ENCODE data around the gene KRT73. TPM values are rescaled to one million over a fixed set of nuclear protein-coding genes. Genes with fewer than 3 reads are reported as not detected.

KRT73 gene
- total RNA-seq, 4 donors from 2014 or later: not detected

DNA sequence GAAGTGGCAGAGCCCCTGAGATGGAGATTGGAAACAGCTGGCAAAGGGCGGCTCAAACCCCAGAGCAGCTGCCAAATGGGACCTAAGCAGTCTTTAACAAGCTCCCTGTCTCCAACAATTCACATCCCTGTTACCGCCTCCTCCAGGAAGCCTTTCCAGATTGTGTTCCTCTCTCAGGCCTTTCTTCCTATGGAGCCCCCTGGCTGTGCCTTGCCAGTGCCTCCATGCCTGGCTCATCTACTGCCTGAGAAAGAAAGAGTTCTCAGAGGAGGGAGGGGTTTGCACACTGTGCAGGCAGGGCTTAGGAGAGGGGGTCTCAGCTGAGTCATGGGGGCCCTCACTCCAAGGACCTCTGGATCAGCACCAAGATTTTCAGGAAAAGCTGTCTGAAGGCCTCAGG, 35.9 kb downstream of the KRT73 start:
- no peak for ATAC-seq
- Histone ChIP-seq H3K4me1 (no peaks in the 10 kb centered on the region), H3K4me3 (no peak overlapping the region), H3K9me3 (no peaks in the 10 kb centered on the region), H3K36me3 (no peaks in the 10 kb centered on the region), H3K27ac (no peak overlapping the region), H3K27me3 (no peaks in the 10 kb centered on the region)
- WGBS, 2 donors (ENCODE audit: low coverage in 1 of 2): 86% methylated on average over 2 of the region's 2 CpGs; no CpG with 5 or more reads in 1 of the 2 donors
- no peak for TF ChIP-seq POLR2AphosphoS5 (IDR thresholded peaks at IDR 0.05)
- TF ChIP-seq CTCF (IDR thresholded peaks at IDR 0.05): no peak
- no peak for TF ChIP-seq EP300 (IDR thresholded peaks at IDR 0.05)
- no peak for TF ChIP-seq POLR2A (IDR thresholded peaks at IDR 0.05)

GRCh38 chr12:52581481-52581880, 36.9 kb downstream of the KRT73 start:
- Histone ChIP-seq H3K9me3 (no peaks in the 10 kb centered on the region), H3K4me1 (no peaks in the 10 kb centered on the region), H3K27me3 (no peaks in the 10 kb centered on the region), H3K27ac (no peak overlapping the region), H3K36me3 (no peaks in the 10 kb centered on the region), H3K4me3 (no peak overlapping the region)
- 40 to 41% methylated on average over 3 to 6 of the region's 6 CpGs for WGBS, 2 donors (ENCODE audit: low coverage in 1 of 2)
- TF ChIP-seq POLR2AphosphoS5 (IDR thresholded peaks at IDR 0.05): no peak
- no peak for TF ChIP-seq CTCF (IDR thresholded peaks at IDR 0.05)
- no peak for TF ChIP-seq POLR2A (IDR thresholded peaks at IDR 0.05)
- TF ChIP-seq EP300 (IDR thresholded peaks at IDR 0.05): no peak
- no peak for ATAC-seq

GRCh38 chr12:52581066-52581465, 37.3 kb downstream of the KRT73 start:
- no peaks in the 10 kb centered on the region for H3K36me3 ChIP-seq
- no peak overlapping the region for H3K27ac ChIP-seq
- no peaks in the 10 kb centered on the region for H3K27me3 ChIP-seq
- no peaks in the 10 kb centered on the region for H3K4me1 ChIP-seq
- WGBS, 2 donors (ENCODE audit: low coverage in 1 of 2): 33 to 73% methylated on average over 1 to 2 of the region's 7 CpGs
- no peak for TF ChIP-seq POLR2A (IDR thresholded peaks at IDR 0.05)
- no peak for TF ChIP-seq CTCF (IDR thresholded peaks at IDR 0.05)
- TF ChIP-seq POLR2AphosphoS5 (IDR thresholded peaks at IDR 0.05): no peak
- no peaks in the 10 kb centered on the region for H3K9me3 ChIP-seq
- no peak overlapping the region for H3K4me3 ChIP-seq
- no peak for ATAC-seq

DNA sequence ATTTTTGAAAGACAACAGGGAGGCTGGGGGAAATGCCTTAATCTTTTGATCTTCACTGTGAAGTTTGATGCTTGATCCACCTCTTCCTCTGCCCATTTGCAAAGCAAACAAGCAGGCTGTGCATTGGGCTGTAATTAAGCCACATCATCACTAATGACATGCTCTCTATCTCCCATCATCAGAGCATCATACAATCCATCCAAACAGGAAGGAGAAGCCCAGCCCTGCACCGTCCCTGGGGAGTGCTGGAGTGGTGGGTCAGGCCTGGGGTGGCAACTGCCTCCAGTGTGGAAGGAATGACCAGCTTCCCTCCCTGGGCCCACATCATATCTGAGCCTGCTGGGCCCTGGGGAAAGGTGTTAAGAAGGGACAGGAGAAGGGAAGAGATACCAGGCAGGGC, 37.9 kb downstream of the KRT73 start:
- no peak overlapping the region for H3K4me3 ChIP-seq
- no peak overlapping the region for H3K27ac ChIP-seq
- 100% methylated on average over 1 of the region's 1 CpG; no CpG with 5 or more reads in 1 of the 2 donors for WGBS, 2 donors (ENCODE audit: low coverage in 1 of 2)
- TF ChIP-seq CTCF (IDR thresholded peaks at IDR 0.05) (no peak), EP300 (IDR thresholded peaks at IDR 0.05) (no peak), POLR2AphosphoS5 (IDR thresholded peaks at IDR 0.05) (no peak), POLR2A (IDR thresholded peaks at IDR 0.05) (no peak)
- H3K9me3 ChIP-seq: no peaks in the 10 kb centered on the region
- H3K36me3 ChIP-seq: no peaks in the 10 kb centered on the region
- no peaks in the 10 kb centered on the region for H3K27me3 ChIP-seq
- no peak for ATAC-seq
- H3K4me1 ChIP-seq: no peaks in the 10 kb centered on the region

- H3K27me3 ChIP-seq: no peaks in the 10 kb centered on the region
- no peaks in the 10 kb centered on the region for H3K36me3 ChIP-seq
- H3K9me3 ChIP-seq: no peaks in the 10 kb centered on the region
- ATAC-seq: no peak
- H3K4me1 ChIP-seq: no peaks in the 10 kb centered on the region
- no peak for TF ChIP-seq POLR2A (IDR thresholded peaks at IDR 0.05)
- no peak for TF ChIP-seq POLR2AphosphoS5 (IDR thresholded peaks at IDR 0.05)
- no peak for TF ChIP-seq CTCF (IDR thresholded peaks at IDR 0.05)
- TF ChIP-seq EP300 (IDR thresholded peaks at IDR 0.05): no peak
- no peak overlapping the region for H3K27ac ChIP-seq
- 78 to 96% methylated on average over 4 to 8 of the region's 10 CpGs for WGBS, 2 donors (ENCODE audit: low coverage in 1 of 2)
- no peak overlapping the region for H3K4me3 ChIP-seq
These were observed 38.6 kb downstream of the KRT73 start for GRCh38 chr12:52579468-52580465.
